GM19238 (cell line): ENCODE results near the gene SHOC1.
"Not testable (repeated sequence)": the region's sequence is repeated elsewhere in the genome, so short reads cannot be mapped to it uniquely, and the experiment has no call there.

Experiments used
- DNase-seq: peaks from one replicate; pipeline ENCODE4 v3.0.0; 2011; ENCODE audit warnings: low spot score; ENCODE audit not compliant: insufficient read length

Gene SHOC1

DNA sequence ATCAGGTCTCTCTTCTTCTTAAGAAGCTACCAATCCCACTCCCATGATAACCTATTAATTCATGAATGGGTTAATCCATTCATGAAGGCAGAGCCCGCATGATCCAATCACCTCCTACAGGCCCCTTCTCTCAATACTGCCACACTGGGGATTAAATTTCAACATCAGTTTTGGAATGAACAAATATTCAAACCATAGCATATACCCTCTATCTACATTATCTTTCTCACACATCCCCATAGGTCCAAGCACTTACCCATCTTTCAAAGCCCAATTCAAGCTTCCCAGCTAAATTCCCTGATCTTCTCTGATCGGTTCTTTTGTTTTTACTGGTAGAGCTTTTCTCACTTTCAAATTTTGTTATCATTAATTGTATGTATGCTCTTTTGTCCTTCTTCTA is 10.5 kb upstream of the SHOC1 start:
- no peak for DNase-seq

- DNase-seq: no peak
Observed at GRCh38 chr9:111804636-111805035, 9.9 kb upstream of the SHOC1 start.

- no peak for DNase-seq
Observed at GRCh38 chr9:111803924-111804323, 9.2 kb upstream of the SHOC1 start.

GRCh38 chr9:111799915-111800526 is 5.3 kb upstream of the SHOC1 start:
- no peak for DNase-seq

DNA sequence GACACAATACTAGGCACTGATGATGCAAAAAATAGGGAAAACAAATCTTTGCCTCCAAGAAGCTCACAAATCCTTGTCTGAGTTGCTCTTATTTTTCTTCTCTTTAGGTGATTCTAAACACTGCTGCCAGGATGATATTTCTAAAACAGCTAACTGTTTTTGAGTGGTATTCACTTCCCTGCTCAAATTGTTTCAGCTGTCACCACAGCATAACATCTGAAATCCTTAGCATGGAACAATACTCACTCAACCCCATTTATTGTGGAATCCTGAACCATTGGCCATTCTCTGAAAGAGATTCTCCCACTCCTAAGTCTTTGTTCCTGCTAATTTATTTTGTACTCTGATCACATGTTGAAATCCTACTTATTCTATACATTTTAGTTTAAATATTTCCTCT is 4.8 kb upstream of the SHOC1 start:
- DNase-seq: no peak

DNA sequence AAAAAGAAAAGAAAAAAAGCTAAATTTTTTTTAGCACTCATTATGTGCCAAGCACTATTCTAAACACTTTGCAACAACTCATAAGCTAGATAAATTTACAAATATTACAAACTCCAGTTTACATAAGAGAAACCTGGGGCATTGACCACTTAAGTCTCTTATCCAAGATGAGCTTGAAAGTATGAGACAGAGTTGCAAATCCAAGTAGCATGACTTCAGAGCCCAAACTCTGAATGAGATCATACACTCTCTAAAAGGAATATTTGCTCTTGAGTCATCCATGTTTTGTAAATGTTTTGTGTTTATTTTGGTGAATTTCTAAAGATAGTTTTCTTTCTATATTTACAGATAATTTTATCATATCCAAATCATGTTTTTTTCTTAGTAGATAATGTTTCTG is 4.0 kb upstream of the SHOC1 start:
- DNase-seq: no peak

DNA sequence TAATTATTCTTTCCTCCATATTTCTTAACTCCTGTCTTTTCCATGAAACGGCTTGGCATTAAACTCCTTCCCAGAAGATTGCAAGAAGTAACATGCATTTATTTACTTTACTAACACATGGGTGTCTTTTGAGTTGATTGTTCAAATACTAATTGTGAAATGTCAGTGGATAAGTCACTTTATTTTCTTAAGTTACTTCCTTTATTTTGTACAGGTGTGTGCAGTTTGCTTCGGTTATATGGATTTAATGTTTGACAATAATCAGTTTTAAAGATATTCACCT is 761 bp upstream of the SHOC1 start:
- no peak for DNase-seq

DNA sequence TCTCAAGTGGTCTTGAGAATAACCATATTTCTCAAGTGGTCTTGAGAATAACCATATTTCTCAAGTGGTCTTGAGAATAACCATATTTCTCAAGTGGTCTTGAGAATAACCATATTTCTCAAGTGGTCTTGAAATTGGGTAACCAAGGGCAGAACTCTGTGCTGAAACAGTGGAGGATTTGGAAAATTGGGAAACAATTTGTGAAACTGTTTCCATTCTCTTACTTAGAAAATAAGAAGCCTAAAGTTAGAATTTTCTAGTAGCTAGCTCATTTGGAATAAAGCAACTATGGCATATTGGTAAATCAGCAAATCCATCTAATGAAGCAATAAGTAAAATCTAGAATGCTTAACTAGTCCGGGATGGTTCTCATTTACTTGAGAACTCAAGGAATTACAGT is 2.9 kb downstream of the SHOC1 start:
- not testable (repeated sequence) for DNase-seq

DNA sequence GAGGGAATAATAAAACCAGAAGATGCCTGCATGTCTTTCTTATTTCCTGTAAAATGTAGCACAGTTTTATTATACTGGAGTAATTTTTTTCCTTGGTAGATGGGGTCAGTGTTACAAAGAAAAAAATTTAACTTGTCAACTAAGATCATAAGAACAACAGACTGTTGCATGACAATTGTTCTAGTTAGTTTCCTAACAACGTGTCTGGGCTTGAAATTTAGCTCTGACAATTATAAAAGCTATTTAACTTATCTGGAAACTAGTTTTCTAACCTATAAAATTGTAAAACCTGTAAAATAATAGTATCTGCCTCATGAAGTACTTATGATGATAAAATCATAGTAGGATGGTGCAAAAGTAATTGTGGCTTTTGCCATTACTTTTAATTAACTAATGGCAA is 4.9 kb downstream of the SHOC1 start:
- DNase-seq: no peak

GRCh38 chr9:111783857-111784256 is 10.9 kb downstream of the SHOC1 start:
- DNase-seq: no peak

GRCh38 chr9:111783424-111783823 is 11.3 kb downstream of the SHOC1 start:
- DNase-seq: no peak

- DNase-seq: no peak
Observed at GRCh38 chr9:111766066-111766465, 28.7 kb downstream of the SHOC1 start.

DNA sequence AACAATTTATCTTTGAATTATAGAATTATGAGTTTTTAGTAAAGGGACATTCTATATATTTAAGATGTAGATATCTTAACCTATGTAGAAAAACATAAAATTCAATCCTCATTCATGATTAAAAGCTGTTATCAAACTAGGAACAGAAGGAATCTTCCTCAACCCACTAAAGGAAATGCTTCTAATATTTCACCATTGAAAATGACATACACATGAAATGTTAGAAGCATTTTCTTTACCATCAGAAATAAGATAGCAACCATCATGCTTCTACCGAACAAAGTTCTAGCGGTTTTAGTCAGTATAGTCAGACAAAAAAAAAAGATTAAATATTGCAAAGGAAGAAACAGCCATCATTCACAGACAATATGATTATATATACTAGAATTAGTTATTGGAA is 32.2 kb downstream of the SHOC1 start:
- DNase-seq: no peak

DNA sequence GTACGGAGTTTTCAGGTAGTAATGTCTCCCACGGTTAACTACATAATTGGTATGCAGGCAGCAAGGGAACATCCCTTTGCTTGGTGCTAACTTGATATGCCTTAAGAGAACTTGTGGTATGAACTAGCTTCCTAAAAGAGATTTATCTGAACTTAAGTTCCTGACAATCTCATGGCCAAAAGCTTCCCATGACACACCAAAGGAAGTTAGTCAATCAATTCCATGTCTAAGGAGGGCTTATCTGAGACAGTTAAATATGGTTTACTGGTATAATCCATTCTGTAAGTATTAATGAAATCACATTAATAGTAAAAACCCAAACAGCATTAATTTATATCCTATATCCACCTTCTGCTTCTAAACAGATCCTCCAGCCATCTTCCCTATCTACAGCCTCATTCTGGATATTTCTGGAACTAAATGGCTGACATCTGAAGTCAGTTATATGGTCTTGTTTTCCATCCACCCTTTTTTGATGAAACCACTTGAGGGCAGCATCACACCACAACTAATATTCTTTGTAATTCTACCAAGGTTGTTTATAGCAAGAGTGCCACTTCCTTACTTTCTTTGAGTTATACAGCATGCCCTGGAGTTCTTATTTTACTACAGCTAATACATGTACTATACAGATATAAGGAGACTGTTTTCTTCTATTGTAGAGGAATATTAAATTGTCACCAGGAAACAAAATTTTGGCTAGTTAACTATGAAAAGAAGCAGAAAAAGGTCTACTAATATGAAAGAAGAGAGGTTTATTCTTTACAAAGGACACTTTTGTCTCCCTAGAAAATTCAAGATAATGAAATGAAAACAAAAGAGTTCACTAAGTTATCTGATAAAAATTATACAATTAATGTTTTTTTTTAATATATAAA is 34.7 kb downstream of the SHOC1 start:
- no peak for DNase-seq

GRCh38 chr9:111754800-111755199 is 39.9 kb downstream of the SHOC1 start:
- no peak for DNase-seq

DNA sequence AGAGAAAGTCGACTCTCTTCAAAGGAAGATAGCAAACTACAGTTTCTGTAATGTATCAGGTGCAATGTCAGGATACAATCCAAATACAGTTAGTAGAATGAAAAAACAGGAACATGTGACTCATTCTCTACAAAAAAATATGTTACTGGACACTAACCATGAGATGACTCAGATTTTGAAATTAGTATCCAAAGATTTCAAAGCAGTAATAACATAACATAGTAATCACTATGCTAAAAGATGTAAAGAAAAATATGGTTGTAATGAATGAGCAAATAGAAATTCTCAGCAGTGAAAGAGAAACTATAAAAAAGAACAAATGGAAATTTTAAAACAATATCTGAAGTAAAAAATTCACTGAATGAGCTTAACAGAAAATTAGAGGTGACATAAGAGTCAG is 42.3 kb downstream of the SHOC1 start:
- DNase-seq: no peak
